Measurements from ENCODE around the gene CCDC116.

GRCh38 chr22:21673534-21674321 lies 41.2 kb downstream of the CCDC116 start:
- TF ChIP-seq POLR2AphosphoS5 (IDR thresholded peaks at IDR 0.05): no peak
- TF ChIP-seq, protein P1, sequence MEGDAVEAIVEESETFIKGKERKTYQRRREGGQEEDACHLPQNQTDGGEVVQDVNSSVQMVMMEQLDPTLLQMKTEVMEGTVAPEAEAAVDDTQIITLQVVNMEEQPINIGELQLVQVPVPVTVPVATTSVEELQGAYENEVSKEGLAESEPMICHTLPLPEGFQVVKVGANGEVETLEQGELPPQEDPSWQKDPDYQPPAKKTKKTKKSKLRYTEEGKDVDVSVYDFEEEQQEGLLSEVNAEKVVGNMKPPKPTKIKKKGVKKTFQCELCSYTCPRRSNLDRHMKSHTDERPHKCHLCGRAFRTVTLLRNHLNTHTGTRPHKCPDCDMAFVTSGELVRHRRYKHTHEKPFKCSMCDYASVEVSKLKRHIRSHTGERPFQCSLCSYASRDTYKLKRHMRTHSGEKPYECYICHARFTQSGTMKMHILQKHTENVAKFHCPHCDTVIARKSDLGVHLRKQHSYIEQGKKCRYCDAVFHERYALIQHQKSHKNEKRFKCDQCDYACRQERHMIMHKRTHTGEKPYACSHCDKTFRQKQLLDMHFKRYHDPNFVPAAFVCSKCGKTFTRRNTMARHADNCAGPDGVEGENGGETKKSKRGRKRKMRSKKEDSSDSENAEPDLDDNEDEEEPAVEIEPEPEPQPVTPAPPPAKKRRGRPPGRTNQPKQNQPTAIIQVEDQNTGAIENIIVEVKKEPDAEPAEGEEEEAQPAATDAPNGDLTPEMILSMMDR (IDR thresholded peaks at IDR 0.05; ENCODE audit: poor library complexity, severe bottlenecking): no peak
